GM19397 (cell line): ENCODE data around the gene ZDHHC7.

Source experiments
- ATAC-seq: cut with Tn5 transposase; IDR thresholded peaks from one replicate; pipeline ENCODE4 v1.9.1; 2021; ENCODE audit warnings: mild to moderate bottlenecking, moderate library complexity; ENCODE audit not compliant: unreplicated experiment

Gene ZDHHC7

DNA sequence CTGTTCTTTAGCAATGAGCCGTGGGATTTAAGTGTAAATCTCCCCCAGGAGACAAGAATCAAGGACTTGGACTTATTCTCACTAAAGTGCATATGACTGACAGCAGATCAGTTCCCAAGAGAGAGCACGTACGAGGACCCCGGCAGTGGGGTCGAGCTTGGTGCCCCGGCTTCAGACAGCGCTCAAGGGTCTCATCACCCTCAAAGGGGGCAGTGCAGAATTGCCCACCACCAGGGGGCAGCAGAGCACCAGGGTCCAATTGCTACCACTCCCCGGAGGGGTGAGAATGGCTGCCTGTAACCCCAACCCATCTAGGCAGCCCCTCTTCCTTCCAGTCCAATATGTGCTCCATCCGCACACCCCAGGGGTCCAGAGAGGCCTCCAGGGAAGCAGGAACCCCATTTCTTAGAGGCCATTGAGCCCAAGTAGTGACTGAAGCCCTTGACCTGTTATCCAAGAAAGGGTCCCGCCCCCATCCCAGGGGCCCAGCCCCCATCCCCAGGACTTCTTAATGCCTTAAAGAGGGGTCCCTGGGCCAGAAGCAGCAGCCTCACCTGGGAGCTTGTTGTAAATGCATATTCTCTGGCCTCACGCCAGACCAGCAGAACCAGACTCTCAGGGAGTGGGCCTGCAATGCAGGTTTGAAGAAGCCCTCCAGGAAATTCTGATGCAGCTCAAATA lies 86.1 kb downstream of the ZDHHC7 start:
- no peak for ATAC-seq

DNA sequence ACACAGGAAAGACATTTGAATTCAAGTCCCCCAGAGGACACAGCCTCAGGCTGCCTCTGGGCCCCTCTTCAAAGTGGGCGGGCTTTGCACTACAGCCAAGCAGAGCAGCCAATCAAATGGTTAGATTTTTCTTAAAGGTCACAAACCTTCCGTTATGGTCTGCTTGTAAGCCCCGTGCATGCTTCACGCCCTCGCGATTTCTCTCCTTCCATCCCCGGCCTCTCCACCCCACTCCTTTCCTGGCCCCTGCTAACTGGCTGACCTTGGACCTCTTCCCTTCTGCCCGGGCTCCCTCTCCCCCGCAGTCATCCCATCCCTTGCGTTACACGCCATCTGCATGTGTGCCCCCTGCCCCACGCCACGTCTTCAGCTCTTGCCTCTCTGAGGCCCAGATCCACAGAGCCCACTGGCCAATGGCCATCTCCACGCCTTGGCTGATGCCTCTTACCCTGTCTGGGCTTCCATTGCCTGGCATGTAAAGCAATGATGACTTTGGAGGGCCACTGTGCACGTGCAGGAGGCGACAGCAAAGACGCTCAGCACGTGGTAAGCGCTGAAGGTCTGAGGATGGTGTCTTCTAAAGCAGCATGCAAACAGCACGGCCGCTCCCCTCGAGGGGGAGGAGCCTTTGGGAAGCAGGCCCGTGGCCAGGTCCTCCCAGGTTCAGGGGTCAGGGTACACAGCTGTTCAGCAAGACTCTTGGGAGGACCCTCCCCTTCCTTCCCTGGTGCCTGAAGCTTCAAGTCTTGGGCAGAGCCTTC lies 86.8 kb downstream of the ZDHHC7 start:
- no peak for ATAC-seq
